Activated CD8-positive, alpha-beta memory T cell treated with anti-CD3 and anti-CD28 coated beads for 36 hours (primary cell): ENCODE data around the gene VTI1A. TPM values are rescaled to one million over a fixed set of nuclear protein-coding genes. Genes with fewer than 3 reads are reported as not detected.
"Not testable (repeated sequence)": the region's sequence is repeated elsewhere in the genome, so short reads cannot be mapped to it uniquely, and the experiment has no call there.

Experiments used
- CTCF ChIA-PET: fragments of 350-600 bp; sonication (Branson Sonifier 250); formaldehyde crosslinking; loops from one replicate; lab custom pipeline; 2021; ENCODE audit warnings: antibody characterized with exemption; lab: Charles Lee
- POLR2A ChIA-PET: fragments of 350-600 bp; sonication (Branson Sonifier 250); formaldehyde crosslinking; loops from one replicate; lab custom pipeline; 2021; ENCODE audit warnings: antibody characterized with exemption; lab: Charles Lee
- total RNA-seq, 2 experiments: library from RNA; stranded (reverse); gene quantifications; one replicate each; pipeline ENCODE4 v1.2.3, GENCODE V29; 2021

VTI1A gene
- total RNA-seq, 2 experiments from 2014 or later: 35.5 to 37.8 TPM

DNA sequence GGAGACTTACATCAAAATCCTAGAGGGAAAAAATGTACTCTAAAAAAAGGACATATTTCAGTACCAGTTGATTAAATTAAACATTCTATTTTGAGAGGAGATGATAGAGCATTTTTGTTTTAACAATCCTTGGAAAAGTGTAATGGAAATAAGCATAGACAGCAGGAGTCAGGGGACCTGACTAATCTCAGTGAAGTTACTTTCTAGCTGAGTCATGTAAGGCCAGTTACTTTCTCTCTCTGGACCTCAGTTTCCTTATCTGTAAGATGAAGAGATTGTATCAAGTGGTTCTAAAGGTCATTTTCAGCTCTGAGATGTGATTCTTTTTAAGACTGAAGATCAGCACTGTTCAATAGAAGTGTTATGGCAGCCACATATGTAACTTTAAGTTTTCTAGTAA, 44.1 kb downstream of the VTI1A start:
- POLR2A ChIA-PET: interaction anchor here (0.7 kb wide), 1 partner anchor 39 kb away, joined by 6 read pairs; no protein-coding TSS in a partner anchor
- CTCF ChIA-PET: interaction anchor here (0.9 kb wide), 1 partner anchor 19 kb away, joined by 3 read pairs; no protein-coding TSS in a partner anchor

DNA sequence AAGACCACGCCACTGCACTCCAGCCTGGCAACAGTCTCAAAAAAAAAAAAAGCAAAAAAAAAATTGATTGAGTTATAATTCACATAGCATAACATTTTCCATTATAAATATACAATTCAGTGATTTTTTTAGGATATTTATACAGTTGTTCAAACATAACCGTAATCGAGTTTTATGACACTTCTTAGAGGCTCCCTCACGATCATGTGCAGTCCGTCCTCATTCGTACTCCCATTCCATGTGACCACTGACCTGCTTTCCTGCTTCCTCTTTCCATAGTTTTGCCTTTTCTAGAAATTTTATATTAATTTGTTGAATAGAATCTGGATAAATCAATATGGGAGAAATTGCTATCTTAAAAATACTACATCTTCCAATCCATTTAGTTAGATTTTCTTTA, 45.7 kb downstream of the VTI1A start:
- ChIA-PET POLR2A (no interaction called here), CTCF (no interaction called here)

DNA sequence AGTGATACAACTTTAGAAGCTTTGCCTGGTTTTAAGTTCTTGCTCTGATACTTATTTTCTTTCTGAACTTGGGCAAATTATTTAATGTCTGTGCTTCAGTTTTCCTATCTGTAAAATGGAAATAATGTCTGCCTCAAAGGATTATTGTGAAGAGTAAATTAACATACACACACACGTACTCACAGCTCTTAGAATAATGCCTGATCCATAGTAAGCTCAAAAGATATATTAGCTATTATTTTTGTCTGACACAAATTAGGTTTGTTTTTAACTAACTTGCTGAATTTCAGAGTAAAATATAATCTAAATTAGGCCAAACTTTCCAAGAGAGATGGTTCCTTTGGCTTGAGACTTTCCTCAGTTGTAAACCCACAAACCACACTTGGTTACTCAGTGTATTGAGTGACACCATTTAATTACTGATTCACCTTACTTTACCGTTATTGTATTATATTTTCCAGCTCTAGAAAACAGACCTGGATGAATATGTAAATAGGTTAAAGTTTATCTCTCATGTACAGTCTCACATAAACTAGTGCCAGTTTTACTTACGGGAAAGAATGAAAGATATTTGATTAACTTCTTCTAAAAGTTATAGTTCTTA, 50.4 kb downstream of the VTI1A start:
- ChIA-PET CTCF (no interaction called here), POLR2A (no interaction called here)

DNA sequence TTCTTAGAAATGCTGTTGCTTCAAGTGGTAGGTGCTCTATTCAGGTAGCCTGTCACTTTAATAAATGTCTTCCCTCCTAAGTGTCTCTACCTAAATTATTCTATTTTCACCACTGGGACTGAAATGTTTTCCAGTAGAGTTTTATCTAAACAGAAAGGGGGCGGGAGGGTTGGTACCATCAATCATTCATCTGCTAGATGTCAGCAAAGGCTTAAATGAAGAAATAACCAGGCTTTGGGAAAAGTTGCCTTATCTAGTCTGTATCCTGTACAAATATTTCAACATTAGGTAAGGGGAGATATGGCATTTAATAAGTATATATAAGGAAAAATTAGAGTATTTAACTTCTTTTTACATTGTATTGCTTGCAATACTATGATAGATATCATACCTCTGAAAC, 51.8 kb downstream of the VTI1A start:
- CTCF ChIA-PET: no interaction called here
- POLR2A ChIA-PET: no interaction called here

DNA sequence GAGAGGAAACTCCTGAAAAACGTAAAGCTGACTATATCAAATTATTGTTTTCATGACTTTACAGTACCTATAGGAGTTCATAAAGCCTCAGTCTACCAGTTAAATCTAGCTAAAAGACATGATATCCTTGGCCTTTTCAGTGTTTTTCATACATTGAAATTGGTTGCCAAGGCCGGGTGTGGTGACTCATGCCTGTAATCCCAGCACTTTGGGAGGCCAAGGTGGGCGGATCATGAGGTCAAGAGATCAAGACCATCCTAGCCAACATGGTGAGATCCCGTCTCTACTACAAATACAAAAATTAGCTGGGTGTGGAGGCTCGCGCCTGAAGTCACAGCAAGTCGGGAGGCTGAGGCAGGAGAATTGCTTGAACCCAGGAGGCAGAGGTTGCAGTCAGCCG, 53.0 kb downstream of the VTI1A start:
- CTCF ChIA-PET, POLR2A ChIA-PET: not testable (repeated sequence)

DNA sequence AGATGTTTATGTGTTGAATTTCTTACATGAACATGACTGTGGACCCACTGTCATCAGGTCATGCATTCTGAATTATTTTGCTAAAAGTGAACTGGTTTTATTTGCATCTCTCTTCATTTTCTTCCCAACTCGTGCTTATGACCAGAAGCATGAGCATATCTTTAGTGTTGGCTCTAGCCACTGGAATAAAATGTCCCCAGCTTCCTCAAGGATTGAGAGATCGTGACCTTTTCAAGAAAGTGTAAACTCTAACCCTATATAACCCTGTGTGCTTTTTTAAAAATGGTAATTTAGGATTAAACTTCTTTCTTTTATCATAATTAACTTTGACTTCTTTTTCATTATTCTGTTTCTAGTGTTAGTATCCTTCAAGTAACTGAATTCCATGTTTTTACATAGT, 55.5 kb downstream of the VTI1A start:
- CTCF ChIA-PET: no interaction called here
- POLR2A ChIA-PET: no interaction called here

DNA sequence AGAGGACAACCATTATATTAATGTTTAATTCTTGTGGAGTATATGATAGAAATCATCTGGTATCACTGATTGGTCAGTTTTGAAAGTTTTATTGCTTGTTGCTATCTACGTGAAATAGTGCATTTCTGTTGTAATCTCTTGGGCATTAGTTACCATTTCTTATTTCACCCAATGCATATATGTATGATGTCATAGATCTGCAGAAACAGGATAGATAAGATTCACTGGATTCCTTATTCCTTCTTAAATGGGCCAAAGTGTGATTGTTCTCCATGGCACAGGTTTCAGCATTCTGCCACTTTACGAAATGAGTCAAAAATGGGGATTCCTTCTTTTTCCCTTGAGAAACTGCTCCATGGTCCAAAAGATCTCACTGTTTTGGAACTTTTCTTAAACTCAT, 56.6 kb downstream of the VTI1A start:
- CTCF ChIA-PET: no interaction called here
- POLR2A ChIA-PET: no interaction called here

DNA sequence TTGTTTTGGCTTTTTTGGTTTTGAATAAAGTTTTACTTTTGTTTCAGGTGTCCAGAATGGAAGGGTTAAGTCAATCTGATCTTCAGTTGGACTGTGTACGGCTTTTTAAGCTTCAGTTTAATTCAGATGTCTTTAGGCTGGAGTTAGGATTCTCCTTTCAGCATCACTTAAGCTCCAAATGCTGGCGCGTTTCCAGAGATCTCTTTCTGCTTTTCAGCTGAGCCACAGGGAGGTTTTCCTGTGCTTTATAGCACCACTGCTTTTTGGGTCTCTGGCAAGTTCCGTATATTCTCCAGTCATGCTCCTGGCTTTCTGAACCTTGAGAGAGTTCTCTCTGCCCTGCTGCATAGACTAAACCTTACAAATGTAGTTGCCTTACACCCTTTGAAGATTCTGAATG, 60.0 kb downstream of the VTI1A start:
- CTCF ChIA-PET: no interaction called here
- POLR2A ChIA-PET: no interaction called here

DNA sequence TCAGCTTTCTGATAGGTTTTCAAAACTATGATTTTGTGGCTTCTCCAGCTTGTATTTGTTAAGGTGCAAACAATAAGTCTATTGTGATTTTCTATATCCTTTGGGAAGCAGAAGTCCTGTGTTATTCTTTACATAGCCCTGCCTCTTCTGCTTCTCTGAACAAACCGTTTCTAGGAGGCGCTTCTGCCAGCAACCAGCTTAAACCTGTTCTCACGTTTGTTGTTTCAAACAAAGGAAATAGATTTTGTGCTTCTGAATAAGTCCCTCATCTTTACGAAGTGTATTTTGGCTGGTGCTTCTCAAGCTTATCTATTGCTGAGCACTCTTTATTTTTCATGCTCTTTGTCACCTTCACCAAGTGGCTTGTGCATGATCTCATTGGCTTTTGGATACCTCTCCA, 61.0 kb downstream of the VTI1A start:
- ChIA-PET CTCF (no interaction called here), POLR2A (no interaction called here)

DNA sequence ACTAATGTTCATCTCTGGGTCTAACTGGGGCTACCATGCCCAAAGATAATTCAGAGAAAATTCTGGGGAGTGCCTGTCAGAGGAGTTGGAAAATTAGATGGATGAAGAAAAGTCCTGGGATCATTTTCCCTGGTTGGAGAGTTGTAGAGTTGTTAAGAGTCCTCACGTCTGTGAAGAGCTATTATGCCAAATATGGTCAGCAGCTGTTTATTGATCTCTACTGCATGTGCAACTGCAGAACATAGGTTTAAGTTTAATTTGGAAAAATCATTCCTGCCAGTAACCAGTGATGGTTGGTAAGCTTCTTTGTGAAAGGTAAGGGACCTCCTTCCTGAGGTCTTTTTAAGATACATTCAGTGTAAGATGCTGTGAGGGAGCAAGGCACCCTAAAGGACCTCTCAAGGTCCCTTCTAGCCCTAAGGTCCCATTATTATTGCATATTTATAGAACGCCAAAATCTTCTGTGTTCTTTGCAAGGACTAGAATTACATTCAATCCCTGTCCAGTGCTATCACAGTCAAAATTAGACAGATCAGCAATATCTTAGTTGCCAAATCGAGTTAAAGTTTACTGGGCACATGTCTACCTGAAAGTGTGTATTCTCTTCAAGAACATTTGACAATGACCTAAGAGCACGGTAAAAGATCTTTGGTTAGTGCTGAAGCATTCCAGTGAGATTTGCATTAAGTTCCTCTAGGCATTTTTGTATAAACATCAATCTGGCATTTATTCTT, 62.7 kb downstream of the VTI1A start:
- POLR2A ChIA-PET: no interaction called here
- CTCF ChIA-PET: no interaction called here

DNA sequence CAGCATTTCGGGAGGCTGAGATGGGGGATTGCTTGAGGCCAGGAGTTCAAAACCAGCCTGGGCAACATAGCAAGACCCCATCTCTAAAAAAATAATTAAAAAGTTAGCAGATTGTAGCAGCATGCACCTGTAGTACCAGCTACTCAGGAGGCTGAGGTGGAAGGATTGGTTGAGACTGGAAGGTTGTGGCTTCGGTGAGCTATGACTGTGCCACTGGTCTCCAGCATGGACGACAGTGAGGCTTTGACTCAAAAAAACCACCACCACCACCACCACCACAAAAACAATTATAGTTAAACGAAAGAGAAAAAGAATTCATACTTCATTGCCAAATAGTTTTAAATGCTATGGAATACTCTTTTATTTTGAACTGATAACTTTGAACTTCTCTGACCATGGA, 63.4 kb downstream of the VTI1A start:
- ChIA-PET CTCF (interaction anchor here (0.7 kb wide), 2 partner anchors 63 to 74 kb away, joined by 3 read pairs; no protein-coding TSS in a partner anchor), POLR2A (no interaction called here)

DNA sequence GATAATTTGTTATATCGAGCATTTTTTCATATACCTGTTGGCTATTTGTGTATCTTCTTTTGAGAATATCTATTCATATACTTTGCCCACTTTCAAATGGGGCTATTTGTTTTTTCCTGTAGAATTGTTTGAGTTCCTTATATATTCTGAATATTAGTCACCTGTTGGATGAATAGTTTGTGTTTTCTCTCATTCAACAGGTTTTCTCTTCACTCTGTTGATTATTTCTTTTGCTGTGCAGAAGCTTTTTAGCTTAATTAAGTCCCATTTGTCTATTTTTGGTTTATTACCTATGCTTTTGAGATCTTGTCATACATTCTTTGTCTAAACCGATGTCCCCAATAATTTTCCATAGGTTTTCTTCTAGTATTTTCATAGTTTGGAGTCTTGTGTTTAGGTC, 65.3 kb downstream of the VTI1A start:
- CTCF ChIA-PET: no interaction called here
- POLR2A ChIA-PET: no interaction called here

DNA sequence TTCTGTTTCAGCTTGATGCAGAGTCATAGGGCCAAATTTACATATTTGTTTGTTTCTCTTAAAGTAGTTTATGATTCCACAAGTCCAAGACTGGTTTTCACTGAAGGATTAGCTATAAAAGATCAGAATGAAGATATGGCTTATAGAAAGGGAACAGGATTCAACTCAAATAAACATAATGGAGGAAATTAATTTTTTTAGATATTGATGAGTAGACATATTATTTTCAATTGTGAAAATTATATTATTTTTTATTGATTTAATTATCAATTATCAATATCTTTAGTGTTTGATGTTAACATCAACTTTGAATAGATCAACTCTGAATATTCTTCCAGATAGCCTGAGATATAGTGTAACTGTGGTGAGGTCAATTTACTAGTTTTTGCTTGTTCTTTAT, 68.1 kb downstream of the VTI1A start:
- POLR2A ChIA-PET: no interaction called here
- CTCF ChIA-PET: no interaction called here

DNA sequence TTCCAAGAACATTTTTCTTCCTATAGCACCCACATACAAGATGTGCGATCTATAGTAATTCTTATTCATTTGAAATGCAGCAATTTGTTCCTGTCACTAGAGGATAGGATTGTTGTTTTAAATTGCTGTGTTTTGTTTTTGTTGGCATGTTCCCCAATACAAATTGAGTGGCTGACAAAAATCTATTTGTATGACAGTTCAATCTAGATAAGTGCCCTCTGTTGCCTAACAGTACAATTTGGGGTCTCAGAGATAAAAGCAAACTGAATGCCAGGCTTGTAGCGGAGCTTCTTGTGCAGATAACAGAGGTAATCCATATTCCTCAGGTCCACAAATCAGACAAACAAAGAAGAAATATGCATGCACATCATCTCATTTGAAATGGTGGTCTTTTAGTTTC, 68.8 kb downstream of the VTI1A start:
- POLR2A ChIA-PET: no interaction called here
- CTCF ChIA-PET: no interaction called here

DNA sequence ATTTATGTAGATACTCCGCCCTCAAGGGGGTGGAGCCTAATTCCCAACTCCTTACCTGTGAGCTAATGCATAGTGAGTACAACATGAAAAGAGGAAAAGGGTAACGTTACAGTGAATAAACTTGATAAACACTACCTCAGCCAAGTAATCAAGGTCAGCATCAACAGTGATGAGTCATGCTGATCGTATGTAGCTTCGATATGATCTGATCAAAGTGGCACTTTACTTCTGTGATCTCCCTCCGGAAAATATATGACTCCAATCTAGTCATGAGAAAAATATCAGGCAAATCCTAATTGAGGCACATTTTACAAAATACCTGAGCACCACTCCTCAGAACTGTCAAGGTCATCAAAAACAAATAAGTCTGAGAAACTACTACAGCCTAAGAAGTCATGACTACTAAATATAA, 70.4 kb downstream of the VTI1A start:
- ChIA-PET POLR2A (no interaction called here), CTCF (no interaction called here)

DNA sequence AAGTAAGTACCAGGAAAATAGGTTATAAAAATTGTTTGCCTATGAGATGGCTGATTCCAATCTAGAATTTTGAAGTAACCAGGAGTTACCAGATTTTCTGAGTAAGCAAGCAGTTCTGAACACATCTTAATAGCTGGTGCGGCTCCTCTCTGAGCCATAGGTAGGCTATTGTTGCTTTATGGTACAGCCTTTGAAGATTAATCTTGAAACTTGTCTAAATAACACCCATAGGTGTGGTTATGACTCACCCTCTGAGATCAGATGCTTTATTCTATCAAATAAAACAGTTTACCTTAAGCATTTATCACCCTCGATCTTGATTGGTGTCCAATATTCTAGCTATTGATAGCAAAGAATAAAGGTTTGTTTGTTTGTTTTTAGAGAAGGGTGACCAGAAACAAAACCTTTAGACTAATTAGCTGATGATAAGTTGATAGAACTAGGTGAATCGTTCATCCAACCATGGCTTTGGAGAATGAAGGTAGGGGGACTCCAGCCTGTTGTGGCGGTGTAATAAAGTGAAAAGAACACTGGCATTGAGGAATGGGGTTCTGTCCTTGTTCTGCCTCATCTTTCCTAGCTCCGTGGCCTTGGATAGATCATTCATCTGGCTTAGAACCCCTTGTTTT, 72.2 kb downstream of the VTI1A start:
- ChIA-PET CTCF (no interaction called here), POLR2A (no interaction called here)

DNA sequence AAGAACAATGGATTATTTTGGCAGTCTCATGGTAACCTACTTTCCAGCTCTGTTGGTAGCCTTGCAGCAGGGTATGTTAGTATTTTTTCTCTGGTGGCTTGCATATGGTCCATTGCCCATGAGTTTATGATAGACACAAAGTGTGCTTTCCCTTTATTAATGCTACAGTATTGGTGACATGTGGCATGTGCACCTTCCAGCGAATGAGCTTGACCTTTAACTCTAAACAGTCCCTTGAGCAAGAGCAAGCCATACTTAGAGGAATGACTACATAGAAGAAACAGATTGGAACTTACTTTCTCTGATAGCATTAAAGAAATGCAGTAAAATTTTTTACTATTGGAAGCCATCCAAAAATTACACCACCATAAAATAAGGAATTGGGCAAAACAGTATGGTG, 73.9 kb downstream of the VTI1A start:
- ChIA-PET CTCF (no interaction called here), POLR2A (no interaction called here)

DNA sequence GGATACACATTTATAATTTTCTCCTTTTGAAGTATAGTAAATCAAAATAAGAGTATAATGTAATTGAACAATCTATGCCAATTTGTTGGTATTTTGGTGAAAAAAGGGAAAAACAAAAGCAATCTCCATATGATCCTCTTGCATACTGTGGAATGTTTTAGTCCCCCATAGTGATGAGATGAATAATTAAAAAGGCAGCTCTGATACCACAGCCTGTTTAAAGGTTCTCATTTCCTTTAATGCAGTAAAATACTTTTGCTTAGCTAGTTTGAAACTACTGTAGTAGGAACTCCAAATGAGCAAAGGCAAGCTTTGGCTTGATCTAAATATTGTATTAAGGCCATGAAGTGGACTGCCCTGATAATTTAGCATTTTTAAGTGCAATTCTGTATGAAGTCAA, 77.6 kb downstream of the VTI1A start:
- CTCF ChIA-PET: no interaction called here

DNA sequence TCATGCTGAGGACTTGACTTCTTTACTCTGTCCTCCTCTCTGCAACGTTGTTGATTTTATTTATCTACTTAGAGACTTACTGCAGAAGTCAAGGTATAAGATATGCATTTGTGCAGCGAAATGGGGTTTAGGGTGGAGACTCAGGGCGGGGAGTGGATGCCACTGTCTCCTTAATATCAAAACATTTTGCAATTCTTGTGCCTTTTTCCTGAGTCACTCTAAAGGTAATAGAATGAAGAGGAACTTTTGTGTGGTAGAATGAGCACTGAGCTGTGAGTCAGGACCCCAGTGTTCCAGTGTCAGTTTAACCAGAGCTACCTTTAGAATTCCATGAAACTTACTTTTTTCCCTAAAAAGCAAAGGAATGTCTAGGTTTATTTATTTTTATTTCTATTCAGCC, 78.2 kb downstream of the VTI1A start:
- POLR2A ChIA-PET: no interaction called here
- CTCF ChIA-PET: no interaction called here

More for the DNA sequence above, 77.6 kb downstream of the VTI1A start:
- POLR2A ChIA-PET: no interaction called here

DNA sequence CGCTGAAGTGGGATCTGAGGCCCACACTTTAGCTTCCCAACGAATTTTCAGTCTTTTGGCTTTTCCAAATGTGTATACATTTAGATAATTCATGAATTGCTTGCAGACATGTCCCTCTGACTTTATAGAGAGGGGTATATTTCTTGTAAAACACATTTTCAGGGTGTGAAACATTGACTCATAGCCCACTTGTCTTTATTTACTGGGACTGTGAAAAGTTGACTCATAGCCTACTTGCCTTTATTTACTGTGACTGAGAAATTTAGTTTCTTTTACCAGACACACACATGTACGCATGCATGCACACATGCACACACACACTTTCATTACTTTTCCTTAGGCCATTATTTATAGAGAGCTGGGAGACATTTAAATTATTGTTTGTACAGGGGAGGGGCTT, 79.1 kb downstream of the VTI1A start:
- ChIA-PET POLR2A (no interaction called here), CTCF (no interaction called here)

DNA sequence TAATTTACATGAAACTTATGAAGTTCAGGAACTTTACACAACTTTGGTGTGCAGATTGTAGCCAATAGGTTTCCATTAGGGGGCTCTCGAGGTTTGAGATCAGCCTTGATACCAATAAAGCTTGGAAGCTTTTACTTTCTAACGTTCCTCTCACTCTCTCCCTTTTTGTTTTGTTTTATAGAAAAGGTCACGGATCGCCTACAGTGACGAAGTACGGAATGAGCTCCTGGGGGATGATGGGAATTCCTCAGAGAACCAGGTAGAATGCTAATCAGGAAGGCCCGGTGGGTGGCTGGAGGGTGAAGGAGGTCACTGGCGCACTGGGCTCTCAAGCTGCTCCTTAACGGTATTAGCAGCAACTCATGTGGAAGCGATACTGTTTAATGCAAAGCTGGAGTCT, 79.9 kb downstream of the VTI1A start:
- ChIA-PET CTCF (interaction anchor here (0.8 kb wide), 1 partner anchor 143 kb away, joined by 3 read pairs; no protein-coding TSS in a partner anchor), POLR2A (no interaction called here)
